Keratinocyte (primary cell): Measurements from ENCODE around the gene TMEM259.

Source experiments
- EZH2 ChIP-seq: IDR thresholded peaks from one replicate; pipeline ENCODE4 v1.6.1; 2012; ENCODE audit warnings: inconsistent platforms, mild to moderate bottlenecking, low read length, moderate library complexity
- TF ChIP-seq, protein P1 (sequence below), 3 experiments: IDR thresholded peaks in 1 of 3; conservative IDR thresholded peaks in 1 of 3; optimal IDR thresholded peaks in 1 of 3; 2 replicates in 2 of 3; 3 replicates in 1 of 3; pipeline versions ENCODE3 to v1.5.1; 2011; ENCODE audit warnings: low read length in 3 of 3, mild to moderate bottlenecking in 3 of 3, moderate library complexity in 2 of 3, control low read depth in 1 of 3, inconsistent platforms in 1 of 3; ENCODE audit not compliant: insufficient read depth in 2 of 3; ENCODE audit errors: extremely low read depth in 1 of 3

DNA sequence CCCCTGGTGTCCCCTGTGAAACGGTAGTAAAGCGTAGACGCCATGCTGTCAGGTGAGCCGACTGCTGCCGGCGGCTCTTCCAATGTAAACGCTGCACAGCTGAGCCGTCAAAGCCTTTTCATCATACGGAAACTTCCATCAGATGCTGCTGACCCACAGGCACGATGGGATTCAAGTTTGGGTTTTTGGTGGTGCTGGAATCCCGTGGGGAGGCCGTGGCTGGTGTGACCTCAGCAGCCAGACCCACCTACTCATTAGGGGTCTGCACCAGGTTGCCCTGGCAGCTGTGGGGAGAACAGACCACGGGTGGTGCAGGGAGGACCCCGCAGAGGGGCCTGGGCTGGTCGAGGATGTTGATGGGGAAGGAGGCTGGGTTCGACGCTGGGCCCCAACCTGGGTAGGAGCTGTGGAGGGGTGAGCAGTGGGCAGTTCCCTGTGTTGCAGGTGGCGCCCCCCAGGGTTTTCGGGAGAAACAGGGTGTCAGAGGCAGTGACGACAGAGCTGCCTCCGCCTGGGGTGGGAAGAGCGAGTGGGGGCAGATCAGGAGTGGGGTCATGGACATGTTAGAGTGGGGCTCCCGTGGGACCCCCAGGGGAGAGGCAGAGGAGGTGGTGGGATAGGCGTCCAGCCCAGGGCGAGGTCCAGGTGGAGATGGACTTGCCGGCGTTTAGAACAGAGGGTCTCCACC is 14.1 kb downstream of the TMEM259 start:
- TF ChIP-seq, protein P1, sequence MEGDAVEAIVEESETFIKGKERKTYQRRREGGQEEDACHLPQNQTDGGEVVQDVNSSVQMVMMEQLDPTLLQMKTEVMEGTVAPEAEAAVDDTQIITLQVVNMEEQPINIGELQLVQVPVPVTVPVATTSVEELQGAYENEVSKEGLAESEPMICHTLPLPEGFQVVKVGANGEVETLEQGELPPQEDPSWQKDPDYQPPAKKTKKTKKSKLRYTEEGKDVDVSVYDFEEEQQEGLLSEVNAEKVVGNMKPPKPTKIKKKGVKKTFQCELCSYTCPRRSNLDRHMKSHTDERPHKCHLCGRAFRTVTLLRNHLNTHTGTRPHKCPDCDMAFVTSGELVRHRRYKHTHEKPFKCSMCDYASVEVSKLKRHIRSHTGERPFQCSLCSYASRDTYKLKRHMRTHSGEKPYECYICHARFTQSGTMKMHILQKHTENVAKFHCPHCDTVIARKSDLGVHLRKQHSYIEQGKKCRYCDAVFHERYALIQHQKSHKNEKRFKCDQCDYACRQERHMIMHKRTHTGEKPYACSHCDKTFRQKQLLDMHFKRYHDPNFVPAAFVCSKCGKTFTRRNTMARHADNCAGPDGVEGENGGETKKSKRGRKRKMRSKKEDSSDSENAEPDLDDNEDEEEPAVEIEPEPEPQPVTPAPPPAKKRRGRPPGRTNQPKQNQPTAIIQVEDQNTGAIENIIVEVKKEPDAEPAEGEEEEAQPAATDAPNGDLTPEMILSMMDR (optimal IDR thresholded peaks at IDR 0.05 in 1 of 3, IDR thresholded peaks at IDR 0.05 in 1 of 3, conservative IDR thresholded peaks at IDR 0.05 in 1 of 3; ENCODE audit: extremely low read depth in 1 of 3, insufficient read depth in 2 of 3, low read length in 3 of 3) = no peak
- TF ChIP-seq EZH2 = no peak
